ENCODE results near the gene BBOX1.

- TF ChIP-seq CTCF (conservative IDR thresholded peaks at IDR 0.05; ENCODE audit: low read depth, low read length) (no peak), EZH2 (IDR thresholded peaks at IDR 0.05; ENCODE audit: borderline replicate concordance, low read depth, low read length, poor library complexity, severe bottlenecking) (no peak)
These were observed 10.6 kb upstream of the BBOX1 start for GRCh38 chr11:27029966-27030365.

Data from A673 (cell line).